Measurements from ENCODE around the gene MROH2A.

MROH2A gene

GRCh38 chr2:233758849-233759248, 19.3 kb upstream of the MROH2A start:
- no peak overlapping the region for H3K4me3 ChIP-seq (ENCODE audit: low read depth, low read length)
- TF ChIP-seq, protein P1, sequence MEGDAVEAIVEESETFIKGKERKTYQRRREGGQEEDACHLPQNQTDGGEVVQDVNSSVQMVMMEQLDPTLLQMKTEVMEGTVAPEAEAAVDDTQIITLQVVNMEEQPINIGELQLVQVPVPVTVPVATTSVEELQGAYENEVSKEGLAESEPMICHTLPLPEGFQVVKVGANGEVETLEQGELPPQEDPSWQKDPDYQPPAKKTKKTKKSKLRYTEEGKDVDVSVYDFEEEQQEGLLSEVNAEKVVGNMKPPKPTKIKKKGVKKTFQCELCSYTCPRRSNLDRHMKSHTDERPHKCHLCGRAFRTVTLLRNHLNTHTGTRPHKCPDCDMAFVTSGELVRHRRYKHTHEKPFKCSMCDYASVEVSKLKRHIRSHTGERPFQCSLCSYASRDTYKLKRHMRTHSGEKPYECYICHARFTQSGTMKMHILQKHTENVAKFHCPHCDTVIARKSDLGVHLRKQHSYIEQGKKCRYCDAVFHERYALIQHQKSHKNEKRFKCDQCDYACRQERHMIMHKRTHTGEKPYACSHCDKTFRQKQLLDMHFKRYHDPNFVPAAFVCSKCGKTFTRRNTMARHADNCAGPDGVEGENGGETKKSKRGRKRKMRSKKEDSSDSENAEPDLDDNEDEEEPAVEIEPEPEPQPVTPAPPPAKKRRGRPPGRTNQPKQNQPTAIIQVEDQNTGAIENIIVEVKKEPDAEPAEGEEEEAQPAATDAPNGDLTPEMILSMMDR (conservative IDR thresholded peaks at IDR 0.05; ENCODE audit: low read depth, low read length): no peak
- peak; percentile 39 for DNase-seq (ENCODE audit: low read depth)

DNA sequence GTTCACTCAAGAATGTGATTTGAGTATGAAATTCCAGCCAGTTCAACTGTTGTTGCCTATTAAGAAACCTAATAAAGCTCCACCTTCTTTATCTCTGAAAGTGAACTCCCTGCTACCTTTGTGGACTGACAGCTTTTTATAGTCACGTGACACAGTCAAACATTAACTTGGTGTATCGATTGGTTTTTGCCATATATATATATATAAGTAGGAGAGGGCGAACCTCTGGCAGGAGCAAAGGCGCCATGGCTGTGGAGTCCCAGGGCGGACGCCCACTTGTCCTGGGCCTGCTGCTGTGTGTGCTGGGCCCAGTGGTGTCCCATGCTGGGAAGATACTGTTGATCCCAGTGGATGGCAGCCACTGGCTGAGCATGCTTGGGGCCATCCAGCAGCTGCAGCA, 18.1 kb upstream of the MROH2A start, which contains the start of gene UGT1A1:
Gene UGT1A1, plus strand, starts transcription at position 228 of the 400 bp plus-strand sequence. Its CDS starts 18 bp downstream, at position 246.
- no peak for DNase-seq (ENCODE audit: low read depth)
- H3K4me3 ChIP-seq (ENCODE audit: low read depth, low read length): no peak within 1 kb of the TSS
- TF ChIP-seq, protein P1 (conservative IDR thresholded peaks at IDR 0.05; ENCODE audit: low read depth, low read length): no peak

- TF ChIP-seq, protein P1 (conservative IDR thresholded peaks at IDR 0.05; ENCODE audit: low read depth, low read length): no peak
- DNase-seq (ENCODE audit: low read depth): peak; percentile 48
- no peak overlapping the region for H3K4me3 ChIP-seq (ENCODE audit: low read depth, low read length)
These were observed 16.9 kb upstream of the MROH2A start for GRCh38 chr2:233761040-233761769.

- TF ChIP-seq, protein P1 (conservative IDR thresholded peaks at IDR 0.05; ENCODE audit: low read depth, low read length): no peak
- peak; percentile 67 for DNase-seq (ENCODE audit: low read depth)
- H3K4me3 ChIP-seq (ENCODE audit: low read depth, low read length): no peak overlapping the region
These were observed 13.9 kb upstream of the MROH2A start for GRCh38 chr2:233764264-233764663.

DNA sequence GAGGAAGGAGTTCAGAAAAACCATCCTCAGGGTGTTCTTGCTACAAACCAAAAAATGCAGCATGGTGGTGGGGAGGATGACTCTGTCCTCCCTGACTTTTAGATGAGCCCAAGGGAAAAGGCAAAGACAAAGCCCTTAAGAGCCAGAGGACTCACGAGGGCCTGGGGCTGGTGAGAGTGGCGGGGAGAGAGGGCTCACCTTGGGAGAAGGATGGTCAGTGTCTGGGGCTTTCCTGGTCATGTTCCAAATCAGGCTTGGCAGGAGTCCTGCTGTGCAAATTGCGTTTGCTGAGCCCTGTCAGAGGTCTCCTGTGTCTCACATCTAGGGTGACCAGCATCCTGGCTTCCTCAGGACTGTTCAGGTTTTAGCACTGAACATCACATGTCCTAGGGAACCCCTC, 13.4 kb upstream of the MROH2A start:
- H3K4me3 ChIP-seq (ENCODE audit: low read depth, low read length): no peak overlapping the region
- TF ChIP-seq, protein P1 (conservative IDR thresholded peaks at IDR 0.05; ENCODE audit: low read depth, low read length): no peak
- DNase-seq (ENCODE audit: low read depth): no peak

DNA sequence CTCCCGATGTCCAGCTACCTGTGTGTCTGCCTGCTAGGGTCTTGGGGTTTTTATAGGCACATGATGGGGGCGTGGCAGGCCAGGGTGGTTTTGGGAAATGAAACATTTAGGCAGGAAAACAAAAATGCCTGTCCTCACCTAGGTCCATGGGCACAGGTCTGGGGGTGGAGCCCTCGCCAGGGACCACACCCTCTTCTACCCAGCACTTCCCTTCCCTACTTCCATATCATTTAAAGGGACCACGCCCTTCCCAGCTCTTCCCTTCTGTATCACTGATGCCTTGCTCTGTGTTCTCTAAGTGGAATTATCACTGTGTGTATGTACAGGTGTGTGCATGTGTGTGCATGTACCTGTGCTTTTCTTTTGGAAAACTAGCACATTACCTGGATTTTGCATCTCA, 11.7 kb upstream of the MROH2A start:
- H3K4me3 ChIP-seq (ENCODE audit: low read depth, low read length): no peak overlapping the region
- TF ChIP-seq, protein P1 (conservative IDR thresholded peaks at IDR 0.05; ENCODE audit: low read depth, low read length): no peak
- no peak for DNase-seq (ENCODE audit: low read depth)

- no peak for DNase-seq (ENCODE audit: low read depth)
- H3K4me3 ChIP-seq (ENCODE audit: low read depth, low read length): no peak overlapping the region
- TF ChIP-seq, protein P1 (conservative IDR thresholded peaks at IDR 0.05; ENCODE audit: low read depth, low read length): no peak
These were observed 10.1 kb upstream of the MROH2A start for GRCh38 chr2:233768076-233768475.

Data from choroid plexus epithelial cell (primary cell).